ENCODE measurements around the gene PIK3CD.

PIK3CD gene

GRCh38 chr1:9728451-9729295 lies 77.1 kb downstream of the PIK3CD start:
- H3K4me3 ChIP-seq (replicated peaks; ENCODE audit: low read depth, low read length) = no peak overlapping the region
- DNase-seq (ENCODE audit: extremely low read depth, low read depth) = no peak
- TF ChIP-seq CTCF (IDR thresholded peaks at IDR 0.05; ENCODE audit: low read depth, low read length, missing control alignments) = no peak

GRCh38 chr1:9729523-9729922 lies 78.0 kb downstream of the PIK3CD start:
- H3K4me3 ChIP-seq (replicated peaks; ENCODE audit: low read depth, low read length) = no peak overlapping the region
- no peak for DNase-seq (ENCODE audit: extremely low read depth, low read depth)
- no peak for TF ChIP-seq CTCF (IDR thresholded peaks at IDR 0.05; ENCODE audit: low read depth, low read length, missing control alignments)

GRCh38 chr1:9730096-9730901 lies 78.8 kb downstream of the PIK3CD start:
- TF ChIP-seq CTCF (IDR thresholded peaks at IDR 0.05; ENCODE audit: low read depth, low read length, missing control alignments) = no peak
- H3K4me3 ChIP-seq (replicated peaks; ENCODE audit: low read depth, low read length) = no peak overlapping the region
- DNase-seq (ENCODE audit: extremely low read depth, low read depth) = no peak

- DNase-seq (ENCODE audit: extremely low read depth, low read depth) = no peak
- no peak overlapping the region for H3K4me3 ChIP-seq (replicated peaks; ENCODE audit: low read depth, low read length)
- no peak for TF ChIP-seq CTCF (IDR thresholded peaks at IDR 0.05; ENCODE audit: low read depth, low read length, missing control alignments)
Measured at GRCh38 chr1:9731051-9731537, 79.6 kb downstream of the PIK3CD start.

GRCh38 chr1:9731561-9731960 lies 80.0 kb downstream of the PIK3CD start:
- TF ChIP-seq CTCF (IDR thresholded peaks at IDR 0.05; ENCODE audit: low read depth, low read length, missing control alignments) = no peak
- no peak overlapping the region for H3K4me3 ChIP-seq (replicated peaks; ENCODE audit: low read depth, low read length)
- DNase-seq (ENCODE audit: extremely low read depth, low read depth) = no peak

GRCh38 chr1:9732123-9732971 lies 80.8 kb downstream of the PIK3CD start:
- no peak for TF ChIP-seq CTCF (IDR thresholded peaks at IDR 0.05; ENCODE audit: low read depth, low read length, missing control alignments)
- no peak for DNase-seq (ENCODE audit: extremely low read depth, low read depth)
- no peak overlapping the region for H3K4me3 ChIP-seq (replicated peaks; ENCODE audit: low read depth, low read length)
